HUES64 (cell line): Measurements from ENCODE around the gene ACACB.

Experiments used
- H3K27ac ChIP-seq: 2 replicates; pipeline ENCODE4 v1.7.0; 2013; ENCODE audit warnings: low read depth, low read length, inconsistent platforms
- H3K27me3 ChIP-seq: 2 replicates; pipeline ENCODE4 v1.6.1; 2013; ENCODE audit warnings: mild to moderate bottlenecking, low read length; ENCODE audit not compliant: insufficient read depth
- H3K36me3 ChIP-seq: 2 replicates; pipeline ENCODE4 v1.6.1; 2013; ENCODE audit warnings: mild to moderate bottlenecking, low read length; ENCODE audit not compliant: insufficient read depth
- H3K4me1 ChIP-seq: 2 replicates; pipeline ENCODE4 v1.6.1; 2013; ENCODE audit warnings: mild to moderate bottlenecking, low read length, moderate library complexity; ENCODE audit not compliant: insufficient read depth
- H3K4me3 ChIP-seq: 2 replicates; pipeline ENCODE4 v1.5.1; 2013; ENCODE audit warnings: mild to moderate bottlenecking, low read length, moderate library complexity
- H3K9ac ChIP-seq: 2 replicates; pipeline ENCODE4 v1.6.1; 2013; ENCODE audit warnings: mild to moderate bottlenecking, low read depth, low read length
- H3K9me3 ChIP-seq: 2 replicates; pipeline ENCODE4 v1.6.1; 2013; ENCODE audit warnings: low read depth, low read length; ENCODE audit not compliant: insufficient read depth
- WGBS: fragments of 150-250, 120-280 bp; methylation state at CpG from one replicate; pipeline ENCODE4 v1.1.7; 2013; ENCODE audit warnings: missing lambda C conversion rate; 5-methylcytosine and 5-hydroxymethylcytosine counted together

The ACACB gene

GRCh38 chr12:109291521-109292341, 175.3 kb downstream of the ACACB start:
- no peak overlapping the region for H3K27ac ChIP-seq
- peak overlapping the region; percentile 5; the same call in 1 of the 2 replicates for H3K9ac ChIP-seq
- H3K4me3 ChIP-seq, result no peak overlapping the region; the same call in 1 of the 2 replicates
- H3K4me1 ChIP-seq, result peaks cover 4% of the 10 kb centered on the region; the same call in 1 of the 2 replicates
- H3K27me3 ChIP-seq, result no peaks in the 10 kb centered on the region
- WGBS, result 37% methylated on average over 31 of the region's 31 CpGs
- no peaks in the 10 kb centered on the region for H3K9me3 ChIP-seq
- H3K36me3 ChIP-seq, result no peaks in the 10 kb centered on the region

- Histone ChIP-seq H3K36me3 (no peaks in the 10 kb centered on the region), H3K27me3 (no peaks in the 10 kb centered on the region), H3K4me3 (no peak overlapping the region), H3K4me1 (peaks cover 4% of the 10 kb centered on the region; the same call in 1 of the 2 replicates), H3K9me3 (no peaks in the 10 kb centered on the region), H3K27ac (no peak overlapping the region), H3K9ac (no peak overlapping the region)
- 88% methylated on average over 5 of the region's 5 CpGs for WGBS
These were observed 175.9 kb downstream of the ACACB start for GRCh38 chr12:109292342-109292711.

GRCh38 chr12:109293106-109293505, 176.7 kb downstream of the ACACB start:
- H3K27ac ChIP-seq, result no peak overlapping the region
- no peaks in the 10 kb centered on the region for H3K9me3 ChIP-seq
- H3K36me3 ChIP-seq, result no peaks in the 10 kb centered on the region
- H3K27me3 ChIP-seq, result no peaks in the 10 kb centered on the region
- peaks cover 4% of the 10 kb centered on the region; the same call in 1 of the 2 replicates for H3K4me1 ChIP-seq
- 83% methylated on average over 3 of the region's 3 CpGs for WGBS
- H3K9ac ChIP-seq, result no peak overlapping the region
- no peak overlapping the region for H3K4me3 ChIP-seq

- 88% methylated on average over 5 of the region's 5 CpGs for WGBS
These were observed 178.0 kb downstream of the ACACB start for GRCh38 chr12:109294286-109294796.

GRCh38 chr12:109295764-109296425, 179.5 kb downstream of the ACACB start:
- H3K36me3 ChIP-seq, result no peaks in the 10 kb centered on the region
- H3K9ac ChIP-seq, result no peak overlapping the region
- peaks cover 4% of the 10 kb centered on the region; the same call in 1 of the 2 replicates for H3K4me1 ChIP-seq
- no peaks in the 10 kb centered on the region for H3K27me3 ChIP-seq
- H3K27ac ChIP-seq, result no peak overlapping the region
- no peak overlapping the region for H3K4me3 ChIP-seq
- H3K9me3 ChIP-seq, result no peaks in the 10 kb centered on the region
- 88% methylated on average over 13 of the region's 13 CpGs for WGBS

More at GRCh38 chr12:109294286-109294796, 178.0 kb downstream of the ACACB start:
- Histone ChIP-seq H3K4me1 (peaks cover 4% of the 10 kb centered on the region; the same call in 1 of the 2 replicates), H3K27ac (no peak overlapping the region), H3K36me3 (no peaks in the 10 kb centered on the region), H3K27me3 (no peaks in the 10 kb centered on the region), H3K9me3 (no peaks in the 10 kb centered on the region), H3K4me3 (no peak overlapping the region), H3K9ac (no peak overlapping the region)

- Histone ChIP-seq H3K36me3 (no peaks in the 10 kb centered on the region), H3K9ac (no peak overlapping the region), H3K27me3 (no peaks in the 10 kb centered on the region), H3K4me1 (no peaks in the 10 kb centered on the region), H3K4me3 (no peak overlapping the region), H3K27ac (no peak overlapping the region), H3K9me3 (no peaks in the 10 kb centered on the region)
- WGBS, result 77% methylated on average over 3 of the region's 3 CpGs
These were observed 180.0 kb downstream of the ACACB start for GRCh38 chr12:109296431-109296830.

GRCh38 chr12:109299849-109300248, 183.5 kb downstream of the ACACB start:
- no peak overlapping the region for H3K27ac ChIP-seq
- H3K9me3 ChIP-seq, result no peaks in the 10 kb centered on the region
- no peak overlapping the region for H3K4me3 ChIP-seq
- no peaks in the 10 kb centered on the region for H3K27me3 ChIP-seq
- no peaks in the 10 kb centered on the region for H3K36me3 ChIP-seq
- WGBS, result 89% methylated on average over 7 of the region's 7 CpGs
- H3K4me1 ChIP-seq, result no peaks in the 10 kb centered on the region
- no peak overlapping the region for H3K9ac ChIP-seq

- Histone ChIP-seq H3K4me1 (no peaks in the 10 kb centered on the region), H3K4me3 (no peak overlapping the region), H3K9me3 (no peaks in the 10 kb centered on the region), H3K36me3 (no peaks in the 10 kb centered on the region), H3K9ac (no peak overlapping the region), H3K27ac (no peak overlapping the region), H3K27me3 (peaks cover 9% of the 10 kb centered on the region)
- 84% methylated on average over 3 of the region's 3 CpGs for WGBS
These were observed 185.3 kb downstream of the ACACB start for GRCh38 chr12:109301643-109302168.

GRCh38 chr12:109302358-109302757, 186.0 kb downstream of the ACACB start:
- H3K4me1 ChIP-seq, result no peaks in the 10 kb centered on the region
- H3K36me3 ChIP-seq, result no peaks in the 10 kb centered on the region
- H3K4me3 ChIP-seq, result no peak overlapping the region
- no peak overlapping the region for H3K9ac ChIP-seq
- H3K27ac ChIP-seq, result no peak overlapping the region
- no peaks in the 10 kb centered on the region for H3K9me3 ChIP-seq
- peaks cover 15% of the 10 kb centered on the region for H3K27me3 ChIP-seq
- WGBS, result 93% methylated on average over 2 of the region's 2 CpGs

- H3K9ac ChIP-seq, result no peak overlapping the region
These were observed 186.4 kb downstream of the ACACB start for GRCh38 chr12:109302770-109303169.

GRCh38 chr12:109304485-109304884, 188.1 kb downstream of the ACACB start:
- Histone ChIP-seq H3K27ac (no peak overlapping the region), H3K9ac (no peak overlapping the region), H3K9me3 (no peaks in the 10 kb centered on the region), H3K36me3 (no peaks in the 10 kb centered on the region), H3K4me3 (no peak overlapping the region), H3K27me3 (peaks cover 36% of the 10 kb centered on the region), H3K4me1 (peaks cover 4% of the 10 kb centered on the region; the same call in 1 of the 2 replicates)
- 68% methylated on average over 8 of the region's 8 CpGs for WGBS

More at GRCh38 chr12:109302770-109303169, 186.4 kb downstream of the ACACB start:
- Histone ChIP-seq H3K4me1 (no peaks in the 10 kb centered on the region), H3K9me3 (no peaks in the 10 kb centered on the region), H3K36me3 (no peaks in the 10 kb centered on the region), H3K27ac (no peak overlapping the region), H3K27me3 (peaks cover 19% of the 10 kb centered on the region), H3K4me3 (no peak overlapping the region)
- 94% methylated on average over 3 of the region's 5 CpGs for WGBS
